Measurements from ENCODE around the gene STRBP. TPM values are rescaled to one million over a fixed set of nuclear protein-coding genes. Genes with fewer than 3 reads are reported as not detected.

STRBP gene
- total RNA-seq, 1 experiment from 2014 or later = 39.9 TPM

DNA sequence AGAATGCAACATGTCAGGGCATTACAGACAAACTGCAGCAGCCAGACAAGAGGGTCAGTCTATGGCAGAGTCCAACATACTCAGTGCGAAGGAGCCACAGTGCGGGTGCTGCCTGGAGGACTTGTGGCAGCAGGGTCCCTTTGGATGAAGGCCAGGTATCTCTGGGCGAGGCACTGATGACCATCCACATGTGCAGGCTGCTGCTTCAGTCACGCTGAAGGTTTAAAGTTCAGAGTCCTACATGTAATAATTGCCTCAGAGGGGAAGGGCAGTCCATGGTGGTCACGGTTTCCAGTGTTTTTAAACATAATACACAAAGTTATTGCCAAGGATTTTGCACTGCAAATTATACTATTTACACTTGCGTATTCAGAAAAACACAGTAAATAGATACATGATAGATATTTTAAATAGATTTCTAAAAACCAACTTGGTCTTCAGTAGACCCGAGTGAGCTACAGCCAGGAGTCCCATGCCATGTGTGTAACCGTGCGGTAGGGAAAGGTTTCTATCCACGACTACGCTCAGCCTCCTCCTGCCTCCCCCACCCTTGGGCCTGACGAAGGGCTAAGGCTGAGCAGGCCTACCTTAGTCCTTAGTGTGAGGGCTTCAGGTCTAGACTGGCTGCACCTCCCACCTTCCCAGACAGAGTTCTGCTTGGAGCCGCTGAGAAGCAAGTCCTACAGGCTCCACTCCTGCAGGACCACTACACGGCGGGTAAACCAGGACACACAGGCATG is 158.7 kb downstream of the STRBP start:
- H3K36me3 ChIP-seq (ENCODE audit: low read depth) = no peaks in the 10 kb centered on the region
- no peaks in the 10 kb centered on the region for H4K20me1 ChIP-seq (ENCODE audit: insufficient read depth)
- no TSS peak for BruUV-seq (replicated peaks)
- ChIA-PET CTCF (no interaction called here), POLR2A (ENCODE audit: unreplicated experiment) (no interaction called here)
- H3K4me2 ChIP-seq = no peak overlapping the region
- intact Hi-C loops (cut with micrococcal nuclease; ENCODE audit: unreplicated experiment) = no loop called here
- H3K4me1 ChIP-seq (replicated peaks; ENCODE audit: insufficient read depth) = no peaks in the 10 kb centered on the region
- H3K79me2 ChIP-seq (ENCODE audit: low read depth) = no peaks in the 10 kb centered on the region
- no peaks in the 10 kb centered on the region for H3K9me3 ChIP-seq (ENCODE audit: insufficient read depth, low read depth)
- H3K27ac ChIP-seq = no peak overlapping the region
- H3F3A ChIP-seq (ENCODE audit: insufficient read depth, low read depth) = no peaks in the 10 kb centered on the region; the same call in 1 of the 2 replicates
- no peak for DNase-seq
- H3K27me3 ChIP-seq (ENCODE audit: insufficient read depth, low read depth) = no peaks in the 10 kb centered on the region
- TF ChIP-seq, protein P1, sequence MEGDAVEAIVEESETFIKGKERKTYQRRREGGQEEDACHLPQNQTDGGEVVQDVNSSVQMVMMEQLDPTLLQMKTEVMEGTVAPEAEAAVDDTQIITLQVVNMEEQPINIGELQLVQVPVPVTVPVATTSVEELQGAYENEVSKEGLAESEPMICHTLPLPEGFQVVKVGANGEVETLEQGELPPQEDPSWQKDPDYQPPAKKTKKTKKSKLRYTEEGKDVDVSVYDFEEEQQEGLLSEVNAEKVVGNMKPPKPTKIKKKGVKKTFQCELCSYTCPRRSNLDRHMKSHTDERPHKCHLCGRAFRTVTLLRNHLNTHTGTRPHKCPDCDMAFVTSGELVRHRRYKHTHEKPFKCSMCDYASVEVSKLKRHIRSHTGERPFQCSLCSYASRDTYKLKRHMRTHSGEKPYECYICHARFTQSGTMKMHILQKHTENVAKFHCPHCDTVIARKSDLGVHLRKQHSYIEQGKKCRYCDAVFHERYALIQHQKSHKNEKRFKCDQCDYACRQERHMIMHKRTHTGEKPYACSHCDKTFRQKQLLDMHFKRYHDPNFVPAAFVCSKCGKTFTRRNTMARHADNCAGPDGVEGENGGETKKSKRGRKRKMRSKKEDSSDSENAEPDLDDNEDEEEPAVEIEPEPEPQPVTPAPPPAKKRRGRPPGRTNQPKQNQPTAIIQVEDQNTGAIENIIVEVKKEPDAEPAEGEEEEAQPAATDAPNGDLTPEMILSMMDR (conservative IDR thresholded peaks at IDR 0.05) = no peak
- TF ChIP-seq EZH2 (IDR thresholded peaks at IDR 0.05; ENCODE audit: low read depth) = no peak
- H2AFZ ChIP-seq = no peak overlapping the region
- no peaks in the 10 kb centered on the region for H3K9me2 ChIP-seq (ENCODE audit: insufficient read depth)
- H3K4me3 ChIP-seq = no peak overlapping the region

DNA sequence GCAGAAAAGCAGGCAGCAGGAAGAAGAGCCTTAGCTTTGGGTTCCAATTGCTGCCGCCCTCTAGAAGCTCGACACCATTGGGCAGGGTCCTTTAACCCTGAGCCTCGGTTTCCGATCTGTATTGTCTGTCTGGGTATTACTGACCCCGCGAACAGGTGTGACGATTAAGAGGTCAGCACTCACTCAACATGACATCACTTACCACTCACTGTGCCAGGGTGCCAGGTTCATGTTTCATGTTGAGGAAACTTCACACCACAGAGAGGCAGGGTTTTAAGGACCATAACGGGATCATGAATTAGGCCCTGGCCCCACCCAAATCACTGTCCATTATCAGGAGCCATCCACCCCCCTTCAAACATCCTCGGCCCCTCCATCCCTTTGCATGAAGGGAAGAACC is 159.4 kb downstream of the STRBP start:
- BruUV-seq (replicated peaks) = no TSS peak
- Histone ChIP-seq H3K4me1 (replicated peaks; ENCODE audit: insufficient read depth) (no peaks in the 10 kb centered on the region), H3K27ac (no peak overlapping the region), H3F3A (ENCODE audit: insufficient read depth, low read depth) (no peaks in the 10 kb centered on the region; the same call in 1 of the 2 replicates), H3K4me3 (no peak overlapping the region), H3K4me2 (no peak overlapping the region), H3K9me2 (ENCODE audit: insufficient read depth) (no peaks in the 10 kb centered on the region), H3K79me2 (ENCODE audit: low read depth) (no peaks in the 10 kb centered on the region), H4K20me1 (ENCODE audit: insufficient read depth) (no peaks in the 10 kb centered on the region), H2AFZ (no peak overlapping the region), H3K9me3 (ENCODE audit: insufficient read depth, low read depth) (no peaks in the 10 kb centered on the region), H3K36me3 (ENCODE audit: low read depth) (no peaks in the 10 kb centered on the region), H3K27me3 (ENCODE audit: insufficient read depth, low read depth) (no peaks in the 10 kb centered on the region)
- TF ChIP-seq, protein P1 (conservative IDR thresholded peaks at IDR 0.05) = no peak
- TF ChIP-seq EZH2 (IDR thresholded peaks at IDR 0.05; ENCODE audit: low read depth) = no peak
- POLR2A ChIA-PET (ENCODE audit: unreplicated experiment) = no interaction called here
- intact Hi-C loops (cut with micrococcal nuclease; ENCODE audit: unreplicated experiment) = no loop called here
- CTCF ChIA-PET = no interaction called here
- no peak for DNase-seq

DNA sequence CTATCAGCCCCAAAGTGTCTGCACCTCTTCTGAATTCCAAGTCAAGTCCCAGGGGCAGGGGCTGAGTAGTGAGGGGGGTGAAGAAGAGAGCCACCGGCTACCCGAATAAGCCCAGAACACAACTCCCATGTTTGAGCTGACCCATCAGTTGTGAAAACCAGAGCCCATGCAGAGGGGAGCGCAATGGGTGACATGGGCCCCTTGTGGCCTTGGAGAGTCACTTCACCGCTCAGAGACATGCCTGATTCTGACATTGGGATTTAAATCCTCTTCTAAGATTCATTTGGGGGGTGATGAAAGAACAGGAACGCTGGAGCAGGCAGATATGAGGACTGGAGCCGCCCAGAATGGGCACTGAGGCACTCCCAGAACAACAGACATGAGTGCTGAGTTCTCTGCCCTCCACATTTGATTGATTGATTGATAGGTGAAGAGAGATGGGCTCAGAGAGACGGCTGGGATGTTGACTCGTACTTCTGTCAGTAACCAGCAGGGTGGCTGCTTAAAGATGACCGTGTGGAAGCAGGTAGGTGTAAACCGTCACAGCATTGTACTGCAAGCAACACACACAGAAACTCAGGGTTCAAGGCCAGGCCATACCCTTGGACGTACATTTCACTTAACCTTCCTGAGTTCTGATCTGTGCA is 160.6 kb downstream of the STRBP start:
- Histone ChIP-seq H3K79me2 (ENCODE audit: low read depth) (no peaks in the 10 kb centered on the region), H2AFZ (no peak overlapping the region), H3K27ac (no peak overlapping the region), H3K4me3 (no peak overlapping the region), H3K36me3 (ENCODE audit: low read depth) (0 out of 2 replicates have a peak, but pooled peaks cover 3% of the 10 kb centered on the region), H3F3A (ENCODE audit: insufficient read depth, low read depth) (no peaks in the 10 kb centered on the region; the same call in 1 of the 2 replicates), H4K20me1 (ENCODE audit: insufficient read depth) (no peaks in the 10 kb centered on the region), H3K9me3 (ENCODE audit: insufficient read depth, low read depth) (no peaks in the 10 kb centered on the region), H3K4me2 (no peak overlapping the region), H3K27me3 (ENCODE audit: insufficient read depth, low read depth) (no peaks in the 10 kb centered on the region), H3K9me2 (ENCODE audit: insufficient read depth) (no peaks in the 10 kb centered on the region), H3K4me1 (replicated peaks; ENCODE audit: insufficient read depth) (no peaks in the 10 kb centered on the region)
- intact Hi-C loops (cut with micrococcal nuclease; ENCODE audit: unreplicated experiment) = no loop called here
- no peak for DNase-seq
- POLR2A ChIA-PET (ENCODE audit: unreplicated experiment) = no interaction called here
- CTCF ChIA-PET = no interaction called here
- no TSS peak for BruUV-seq (replicated peaks)
- TF ChIP-seq EZH2 (IDR thresholded peaks at IDR 0.05; ENCODE audit: low read depth) = no peak
- TF ChIP-seq, protein P1 (conservative IDR thresholded peaks at IDR 0.05) = no peak; the same call in 1 of the 2 replicates

All from PC-9 (cell line).